ENCODE measurements around the gene GTF3C5. TPM values are rescaled to one million over a fixed set of nuclear protein-coding genes. Genes with fewer than 3 reads are reported as not detected.
"Not testable (repeated sequence)": the region's sequence is repeated elsewhere in the genome, so short reads cannot be mapped to it uniquely, and the experiment has no call there.

The GTF3C5 gene
- polyA plus RNA-seq, 1 donor: 69.7 TPM

GRCh38 chr9:133088756-133089155 lies 58.0 kb downstream of the GTF3C5 start:
- no peak for DNase-seq

- no peak for DNase-seq
Observed at GRCh38 chr9:133089271-133089671, 58.5 kb downstream of the GTF3C5 start.

GRCh38 chr9:133090187-133090586 lies 59.4 kb downstream of the GTF3C5 start:
- no peak for DNase-seq

GRCh38 chr9:133090752-133091385 lies 60.1 kb downstream of the GTF3C5 start:
- no peak for DNase-seq

- not testable (repeated sequence) for DNase-seq
Observed at GRCh38 chr9:133094351-133094750, 63.6 kb downstream of the GTF3C5 start.

GRCh38 chr9:133094842-133095393 lies 64.1 kb downstream of the GTF3C5 start:
- no peak for DNase-seq

GRCh38 chr9:133098104-133098754 lies 67.4 kb downstream of the GTF3C5 start:
- DNase-seq: no peak

GRCh38 chr9:133098871-133099270 lies 68.1 kb downstream of the GTF3C5 start:
- DNase-seq: no peak

GRCh38 chr9:133099726-133100505 lies 69.1 kb downstream of the GTF3C5 start:
- no peak for DNase-seq

GRCh38 chr9:133100506-133101355 lies 69.9 kb downstream of the GTF3C5 start:
- no peak for DNase-seq

GRCh38 chr9:133101356-133102189 lies 70.8 kb downstream of the GTF3C5 start:
- DNase-seq: no peak

- no peak for DNase-seq
Observed at GRCh38 chr9:133102190-133103021, 71.6 kb downstream of the GTF3C5 start.

- DNase-seq: no peak
Observed at GRCh38 chr9:133103183-133103986, 72.6 kb downstream of the GTF3C5 start.

- DNase-seq: no peak
Observed at GRCh38 chr9:133103987-133104505, 73.2 kb downstream of the GTF3C5 start.

GRCh38 chr9:133104718-133105460 lies 74.1 kb downstream of the GTF3C5 start:
- no peak for DNase-seq

GRCh38 chr9:133105461-133105770 lies 74.6 kb downstream of the GTF3C5 start:
- DNase-seq: no peak

- DNase-seq: no peak
Observed at GRCh38 chr9:133106511-133107244, 75.9 kb downstream of the GTF3C5 start.
